Activated T-cell treated with anti-CD3 and anti-CD28 coated beads, Interleukin-2, amount 50 U/mL, for 48 hours (primary cell): ENCODE results near the gene RNASE1.

Experiments
- DNase-seq, 2 experiments: peaks; one replicate each; pipeline ENCODE4 v3.0.0-alpha.2; 2020

The RNASE1 gene

DNA sequence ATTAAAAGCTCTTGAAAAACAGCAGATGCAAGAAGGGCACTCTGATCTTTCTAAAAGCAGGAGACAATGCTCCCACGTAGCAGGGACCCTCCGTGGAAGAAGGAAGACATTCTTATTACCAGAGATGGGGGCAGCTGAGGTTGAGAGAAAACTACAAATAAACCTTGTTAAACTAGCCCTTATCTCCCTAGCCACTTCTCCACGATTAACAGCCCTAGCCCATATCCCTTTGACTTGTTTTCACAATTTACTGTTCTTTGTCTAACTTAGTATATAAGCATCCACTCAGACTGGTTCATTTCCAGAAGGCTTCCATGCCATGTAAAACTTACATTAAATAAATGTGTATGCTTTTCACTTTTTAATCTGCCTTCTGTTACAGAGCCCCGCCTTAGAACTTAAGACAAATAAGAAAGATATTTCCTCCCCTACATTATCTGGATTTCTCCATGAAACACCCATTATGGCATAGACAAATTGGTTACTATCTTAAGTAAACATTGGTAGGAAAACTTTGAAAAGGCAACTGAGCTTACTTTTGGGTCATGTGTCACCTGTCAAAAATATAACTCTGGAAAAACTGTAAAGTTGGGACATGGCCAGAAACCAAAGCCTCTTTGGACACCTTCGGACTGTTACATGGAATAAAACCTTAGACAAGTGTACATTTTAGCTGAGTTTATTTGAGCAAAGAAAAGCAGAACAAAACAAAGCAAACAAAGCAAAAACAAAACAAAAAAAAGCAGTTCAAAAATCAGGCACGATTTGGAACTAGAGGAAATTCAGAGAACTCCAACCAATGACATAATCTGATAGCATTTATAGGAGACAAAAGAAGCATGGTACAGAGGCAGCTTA, 4.9 kb upstream of the RNASE1 start:
- no peak for DNase-seq

DNA sequence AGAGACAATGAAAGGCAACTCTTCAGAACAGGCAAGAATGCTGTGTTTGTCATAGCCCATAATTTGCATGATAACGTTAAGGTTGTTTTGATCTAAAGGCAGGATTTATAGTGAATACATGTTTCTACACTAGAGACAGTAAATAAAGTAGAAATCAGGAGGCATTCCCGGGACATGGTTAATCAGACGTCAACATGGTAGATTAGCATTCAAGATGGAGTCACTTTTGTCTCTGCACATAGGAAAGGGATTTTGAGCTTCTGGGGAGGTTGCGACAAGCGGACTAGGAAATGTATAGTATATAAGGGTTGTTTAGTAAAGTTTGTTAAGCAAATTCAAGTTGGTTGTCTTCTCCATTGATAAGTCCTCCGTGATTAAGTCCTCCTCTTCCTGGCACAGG, 2.8 kb upstream of the RNASE1 start:
- DNase-seq = no peak

DNA sequence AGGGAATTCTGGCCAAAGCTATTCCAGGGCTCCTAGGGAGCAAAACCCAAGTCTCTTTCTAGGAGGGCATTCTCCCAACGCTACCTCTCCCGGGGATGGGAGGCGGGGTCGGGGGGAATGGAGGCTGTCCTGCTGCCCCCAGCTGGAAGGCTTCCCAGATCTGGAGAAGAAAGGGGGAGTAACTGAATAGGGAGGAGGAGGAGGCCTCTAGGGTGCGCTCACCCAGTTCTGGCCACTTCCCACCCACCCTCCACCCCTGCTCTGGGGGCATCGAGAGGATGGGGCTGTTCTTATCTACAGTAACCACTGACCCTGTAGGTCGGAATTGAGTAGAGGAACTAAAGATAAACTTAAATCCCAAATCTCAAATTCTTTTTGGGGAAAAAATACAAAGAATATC, 579 bp upstream of the RNASE1 start:
- no peak for DNase-seq

DNA sequence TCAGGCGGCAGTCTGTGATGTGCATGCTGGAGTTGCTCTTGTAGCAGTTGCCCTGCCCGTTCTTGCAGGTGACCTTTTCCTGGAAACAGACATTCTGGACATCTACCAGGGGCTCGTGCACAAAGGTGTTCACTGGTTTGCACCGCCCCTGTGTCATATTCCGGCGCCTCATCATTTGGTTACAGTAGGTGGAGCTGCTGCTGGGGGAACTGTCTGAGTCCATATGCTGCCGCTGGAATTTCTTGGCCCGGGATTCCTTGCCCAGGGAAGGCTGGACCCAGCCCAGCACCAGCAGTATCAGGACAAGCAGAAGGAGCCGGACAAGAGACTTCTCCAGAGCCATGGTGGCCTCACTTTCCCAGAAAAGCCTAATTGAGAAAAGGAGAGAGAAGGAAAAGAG, 918 bp downstream of the RNASE1 start:
- no peak for DNase-seq

DNA sequence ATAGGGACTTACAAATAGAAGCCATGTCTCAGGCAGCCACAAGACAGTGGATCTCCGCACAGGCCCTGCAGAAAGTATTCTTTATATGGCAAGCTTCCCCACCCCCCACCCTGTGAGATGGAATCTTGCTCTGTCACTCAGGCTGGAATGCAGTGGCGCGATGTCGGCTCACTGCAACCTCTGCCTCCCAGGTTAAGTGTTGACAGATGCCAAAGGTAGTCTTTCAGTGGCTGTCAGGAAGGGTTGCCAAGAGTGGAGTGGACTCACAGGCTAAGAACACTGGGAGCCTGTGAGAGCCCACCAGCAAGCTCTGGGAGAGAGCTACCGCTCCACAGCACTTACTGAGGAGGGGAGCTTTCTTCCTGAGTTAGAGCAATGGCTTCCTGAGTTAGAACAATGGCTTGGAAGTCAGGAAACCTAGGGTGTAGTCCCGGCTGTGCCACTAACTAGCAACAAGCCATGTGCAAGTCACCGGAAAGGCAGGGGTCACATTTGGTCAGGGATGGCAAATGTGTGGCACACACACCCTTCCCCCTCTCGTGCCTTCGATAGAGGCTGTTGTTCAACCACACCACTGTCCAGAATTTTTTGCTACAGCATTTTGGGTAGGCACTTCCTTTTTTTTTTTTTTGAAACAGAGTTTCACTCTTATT, 2.6 kb downstream of the RNASE1 start:
- no peak for DNase-seq

DNA sequence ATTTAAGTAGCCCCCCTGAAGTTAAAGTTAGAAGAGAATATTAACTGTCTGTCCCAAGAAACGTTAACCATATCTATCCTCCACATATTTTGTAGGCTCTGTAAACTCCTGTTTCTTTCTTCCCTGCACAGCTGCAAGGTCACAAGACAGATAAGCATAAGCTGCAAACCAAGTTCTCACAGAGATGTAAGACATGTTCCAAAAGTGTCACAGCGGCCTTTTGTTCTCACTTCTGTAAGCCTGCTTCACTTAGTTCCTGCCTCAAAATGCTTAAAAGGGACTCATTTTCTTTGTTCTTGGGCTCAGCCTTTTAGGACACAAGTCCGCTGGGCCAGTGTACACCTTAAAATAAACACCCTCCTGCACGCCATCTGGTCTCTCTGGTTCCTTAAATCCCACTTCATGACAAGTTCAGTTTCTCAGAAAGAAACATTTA, 3.2 kb downstream of the RNASE1 start:
- DNase-seq = no peak

DNA sequence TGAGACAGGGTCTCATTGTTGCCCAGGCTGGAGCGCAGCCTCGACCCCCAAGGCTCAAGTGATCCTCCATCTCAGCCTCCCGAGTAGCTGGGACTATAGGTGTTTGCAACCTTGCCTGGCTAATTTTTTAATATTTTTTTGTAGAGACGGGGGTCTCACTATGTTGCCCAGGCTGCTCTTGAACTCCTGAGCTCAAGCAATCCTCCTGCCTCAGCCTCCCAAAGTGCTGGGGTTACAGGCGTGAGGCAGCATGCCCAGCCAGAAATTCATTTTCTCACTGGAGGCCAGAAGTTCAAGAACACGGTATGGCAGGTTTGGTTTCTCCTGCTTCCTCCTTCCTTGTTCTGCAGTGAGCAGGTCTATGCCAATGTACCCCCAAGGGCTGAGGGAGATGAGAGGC, 3.7 kb downstream of the RNASE1 start:
- DNase-seq = no peak

DNA sequence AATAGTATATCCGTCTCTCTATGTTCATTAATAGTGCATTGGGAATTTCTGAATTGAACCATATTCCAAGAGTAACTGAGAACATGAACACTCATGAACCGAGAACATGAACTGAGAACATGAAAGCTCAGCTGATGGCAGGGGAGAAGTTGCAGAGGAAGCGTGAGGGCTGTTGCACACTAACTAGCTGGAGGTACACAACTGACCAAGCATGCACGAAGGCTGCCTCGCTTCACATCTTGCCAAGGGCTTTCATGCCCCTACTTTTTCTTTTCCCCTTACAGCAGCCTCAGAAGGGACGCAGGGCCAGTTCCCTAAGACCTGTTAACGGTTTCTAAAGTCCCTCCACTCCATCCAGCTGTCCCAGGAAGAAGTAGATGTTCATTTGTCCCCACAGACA, 4.3 kb downstream of the RNASE1 start:
- DNase-seq = no peak

DNA sequence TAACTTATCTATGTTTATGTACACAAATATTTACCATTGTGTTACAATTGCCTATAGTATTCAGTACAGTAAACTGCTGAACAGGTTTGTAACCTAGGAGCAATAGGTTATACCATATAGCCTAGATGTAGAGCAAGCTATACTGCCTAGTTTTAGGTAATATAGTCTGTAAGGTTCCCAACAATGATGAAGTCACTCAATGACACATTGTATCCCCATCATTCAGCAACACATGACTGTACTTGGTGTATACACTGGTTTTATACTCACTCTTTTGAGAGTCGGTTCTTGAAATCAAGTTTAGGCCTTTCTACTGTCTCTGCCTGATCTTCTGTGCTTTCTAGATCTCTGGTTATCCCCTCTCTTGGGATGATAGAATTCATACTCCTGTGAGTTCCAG, 5.5 kb downstream of the RNASE1 start:
- no peak for DNase-seq

DNA sequence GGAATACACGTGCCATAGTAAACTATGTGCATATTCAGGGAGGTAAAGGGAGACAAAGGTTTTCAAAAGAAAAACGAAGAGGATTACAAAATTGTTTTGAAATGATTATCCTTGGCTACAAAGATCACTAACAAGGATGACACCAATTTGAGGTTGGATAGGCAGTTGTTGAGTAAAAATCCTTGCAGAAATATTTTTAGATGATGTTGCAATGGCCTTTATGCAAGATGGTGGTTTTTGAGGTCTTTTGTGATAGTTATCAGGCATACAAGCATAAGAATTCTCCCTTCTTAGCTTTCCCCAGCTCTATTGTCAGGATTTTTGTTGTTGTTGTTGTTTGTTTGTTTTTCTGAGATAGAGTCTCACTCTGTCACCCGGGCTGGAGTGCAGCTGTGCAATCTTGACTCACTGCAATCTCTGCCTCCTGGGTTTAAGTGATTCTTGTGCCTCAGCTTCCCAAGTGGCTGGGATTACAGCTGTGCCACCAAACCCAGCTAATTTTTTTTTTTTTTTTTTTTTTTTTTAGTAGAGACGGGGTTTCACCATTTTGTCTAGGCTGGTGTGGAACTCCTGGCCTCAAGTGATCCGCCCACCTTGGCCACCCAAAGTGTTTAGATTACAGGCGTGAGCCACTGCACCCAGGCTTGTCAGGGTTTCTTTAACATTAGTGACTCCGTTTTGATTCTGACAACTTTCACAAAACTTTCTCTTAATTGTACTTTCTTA, 7.8 kb downstream of the RNASE1 start:
- no peak for DNase-seq

DNA sequence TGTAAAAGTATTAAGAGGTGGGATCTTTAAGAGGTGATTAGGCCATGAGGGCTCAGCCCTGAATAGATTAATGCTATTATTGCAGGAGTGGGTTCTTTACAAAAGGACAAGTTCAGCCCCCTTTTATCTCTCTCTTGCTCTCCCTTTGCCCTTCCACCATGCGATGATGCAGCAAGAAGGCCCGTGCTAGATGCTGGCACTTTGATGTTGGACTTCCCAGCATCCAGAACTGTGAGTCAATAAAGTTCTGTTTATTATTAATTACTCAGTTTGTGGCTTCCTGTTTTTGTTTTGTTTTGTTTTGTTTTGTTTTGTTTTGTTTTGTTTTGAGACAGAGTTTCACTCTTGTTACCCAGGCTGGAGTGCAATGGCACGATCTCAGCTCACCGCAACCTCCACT, 10.1 kb downstream of the RNASE1 start:
- DNase-seq = no peak

DNA sequence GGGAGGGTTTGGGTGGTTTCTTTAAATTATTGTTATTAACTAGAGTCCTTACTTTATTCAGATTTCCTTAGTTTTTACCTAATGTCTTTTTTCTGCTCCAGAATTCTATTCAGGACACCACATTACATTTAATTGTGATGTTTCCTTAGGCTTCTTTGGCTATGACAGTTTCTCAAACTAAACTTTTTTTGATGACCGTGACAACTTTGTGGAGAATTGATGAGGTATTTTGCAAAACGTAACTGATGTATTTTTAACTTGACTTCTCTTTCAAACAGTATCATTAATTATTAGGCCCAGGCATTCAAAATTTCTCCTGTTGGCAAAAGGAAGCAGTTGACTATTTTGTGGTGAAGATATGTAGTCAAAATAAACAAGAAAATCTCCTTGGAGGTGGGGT, 11.0 kb downstream of the RNASE1 start:
- DNase-seq = no peak

DNA sequence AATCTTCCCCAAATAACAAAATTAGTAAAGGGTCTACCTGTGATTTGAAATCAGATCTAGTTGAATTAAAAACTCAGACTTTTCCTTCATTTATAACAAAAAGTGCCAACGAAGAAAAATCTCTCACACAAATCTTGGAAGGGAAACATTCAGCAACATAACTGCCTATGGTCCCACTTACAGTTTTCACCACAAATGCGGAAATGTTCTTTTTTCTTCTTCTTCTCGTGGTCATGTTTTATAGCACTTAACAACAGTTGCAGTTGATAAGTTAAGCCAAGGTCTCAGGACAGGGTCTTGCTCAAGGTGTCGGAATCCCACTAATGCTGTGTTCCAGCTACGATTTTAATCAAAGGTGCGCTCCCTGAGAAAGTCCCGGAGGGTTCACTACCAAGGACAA, 11.5 kb downstream of the RNASE1 start:
- DNase-seq = no peak

DNA sequence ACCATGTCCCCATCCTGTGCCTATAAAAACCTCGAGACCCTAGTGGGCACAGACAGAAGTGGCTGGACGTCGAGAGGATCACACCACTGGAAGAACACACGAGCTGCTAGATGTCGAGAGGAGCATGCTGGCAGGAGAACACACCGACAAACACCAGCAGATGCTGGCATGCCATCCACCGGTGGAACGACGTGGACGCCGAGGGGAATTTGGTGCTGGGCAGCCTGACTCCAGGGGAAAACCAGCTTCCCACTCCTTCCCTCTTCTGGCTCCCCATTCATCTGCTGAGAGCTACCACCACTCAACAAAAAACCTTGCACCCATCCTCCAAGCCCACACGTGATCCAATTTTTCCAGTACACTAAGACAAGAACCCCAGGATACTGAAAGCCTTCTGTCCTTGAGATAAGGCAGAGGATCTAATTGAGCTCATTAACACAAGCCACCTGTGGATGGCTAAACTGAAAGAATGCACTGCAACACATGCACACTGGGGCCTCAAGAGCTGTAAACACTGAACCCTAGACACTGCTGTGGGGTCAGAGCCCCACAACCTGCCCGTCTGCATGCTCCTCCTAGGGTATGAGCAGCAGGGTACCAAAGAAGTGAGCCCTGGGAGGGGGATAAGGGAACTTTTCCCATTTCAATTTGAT, 12.1 kb downstream of the RNASE1 start:
- DNase-seq = no peak

DNA sequence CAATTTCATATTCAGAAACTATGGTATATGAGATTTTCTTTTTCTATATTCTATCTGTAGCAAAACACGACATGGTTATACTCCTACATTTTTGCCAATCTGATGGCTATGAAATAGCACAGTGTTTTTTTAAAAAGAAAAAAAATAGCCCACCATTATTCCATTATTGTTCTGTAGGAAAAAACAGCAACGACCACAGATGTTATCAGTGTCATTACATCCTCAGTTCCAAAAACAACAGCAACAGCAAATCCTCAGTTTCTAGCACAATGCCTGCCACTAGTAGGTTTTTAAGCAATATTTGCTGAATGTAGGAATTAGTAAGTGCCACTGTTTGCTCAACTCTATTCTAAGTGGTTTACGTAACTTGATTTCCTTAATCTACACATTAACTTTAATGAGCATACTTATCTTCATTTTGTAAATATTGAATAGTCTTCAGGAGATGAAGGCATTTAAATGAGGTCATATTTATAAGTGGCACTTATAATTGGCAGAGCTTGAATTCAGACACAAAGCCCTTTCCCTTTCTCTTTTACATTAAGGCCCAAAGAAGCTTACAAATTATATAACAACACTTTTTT, 13.3 kb downstream of the RNASE1 start:
- DNase-seq = no peak

DNA sequence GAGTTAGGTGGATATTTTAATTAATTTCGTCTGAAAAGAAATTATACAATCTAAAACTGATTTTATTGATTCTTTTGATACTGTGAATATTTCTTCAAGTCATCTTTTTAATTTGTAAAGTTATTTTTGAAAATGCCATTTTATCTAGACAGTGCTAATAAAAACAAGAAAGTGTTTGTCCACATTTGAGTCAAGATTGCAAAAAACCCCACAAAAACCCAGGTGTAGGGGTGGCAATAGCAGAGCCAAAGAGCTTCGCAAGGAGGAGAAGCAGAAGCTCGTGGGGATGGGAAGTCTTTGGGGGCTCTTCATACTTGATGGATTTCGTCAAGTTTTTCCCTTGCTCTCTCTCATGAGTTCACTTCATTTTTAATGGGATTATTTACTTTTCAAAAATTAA, 15.6 kb downstream of the RNASE1 start:
- DNase-seq = no peak

DNA sequence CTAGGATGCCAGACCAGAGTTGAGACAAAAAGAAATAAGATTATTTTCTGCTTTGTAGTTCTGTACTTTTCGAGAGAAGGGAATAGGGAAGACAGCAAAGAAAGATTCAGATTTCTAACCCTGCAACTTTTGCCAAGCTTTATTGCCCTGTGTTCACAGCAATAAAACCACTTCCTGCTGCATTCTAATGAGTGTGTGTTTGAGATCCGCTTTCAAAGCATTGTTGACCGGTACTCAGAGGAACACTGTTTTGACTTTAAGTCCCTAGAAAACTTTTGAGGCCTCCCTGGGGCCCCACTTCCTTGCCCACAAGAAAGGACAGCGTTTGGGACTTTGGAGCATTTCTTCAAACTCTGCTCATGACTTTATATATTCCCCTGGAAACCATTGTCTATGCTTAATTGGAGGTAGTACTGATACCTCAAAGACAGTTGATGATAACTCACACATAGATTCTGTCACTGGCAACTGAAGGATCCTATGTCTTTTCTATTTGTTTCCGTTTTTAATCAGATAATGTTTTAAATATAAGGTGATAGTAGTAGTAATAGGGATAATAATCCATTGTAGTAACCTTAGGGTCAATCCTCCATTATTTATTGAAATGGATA, 20.3 kb downstream of the RNASE1 start:
- peak in 1 of 2 experiments; percentile 22 for DNase-seq

DNA sequence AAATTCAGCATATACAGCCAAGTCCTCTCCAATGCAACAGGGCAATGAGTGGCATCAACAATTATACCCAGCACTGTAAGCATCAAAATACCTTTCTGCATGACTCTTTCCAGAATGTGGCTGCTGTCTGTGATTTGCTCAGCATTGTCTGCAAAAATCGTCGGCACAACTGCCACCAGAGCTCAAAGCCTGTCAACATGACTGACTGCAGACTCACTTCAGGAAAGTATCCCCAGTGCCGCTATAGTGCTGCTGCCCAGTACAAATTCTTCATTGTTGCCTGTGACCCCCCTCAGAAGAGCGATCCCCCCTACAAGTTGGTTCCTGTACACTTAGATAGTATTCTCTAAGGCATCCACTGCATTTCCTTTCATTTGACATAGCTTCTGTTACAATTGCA, 20.8 kb downstream of the RNASE1 start:
- peak; percentile 26 to 28 for DNase-seq

DNA sequence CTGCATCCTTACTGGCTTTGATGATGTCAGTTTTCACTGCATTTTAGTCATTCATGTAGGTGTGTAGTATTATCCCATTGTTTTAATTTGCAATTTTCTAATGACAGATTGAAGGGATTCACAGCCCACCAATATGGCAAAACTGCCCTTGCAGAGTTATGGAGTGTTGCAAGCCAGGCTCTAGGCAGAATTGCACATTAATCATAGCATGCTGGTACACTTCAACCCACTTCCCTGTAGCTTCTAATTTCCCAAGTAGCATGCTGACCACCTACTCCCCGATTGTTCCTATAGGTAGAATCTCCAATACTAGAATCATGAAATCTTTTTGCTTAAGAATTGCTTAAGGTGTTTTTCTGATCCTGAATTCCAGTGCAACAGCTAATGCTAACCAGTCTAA, 26.7 kb downstream of the RNASE1 start:
- no peak for DNase-seq

DNA sequence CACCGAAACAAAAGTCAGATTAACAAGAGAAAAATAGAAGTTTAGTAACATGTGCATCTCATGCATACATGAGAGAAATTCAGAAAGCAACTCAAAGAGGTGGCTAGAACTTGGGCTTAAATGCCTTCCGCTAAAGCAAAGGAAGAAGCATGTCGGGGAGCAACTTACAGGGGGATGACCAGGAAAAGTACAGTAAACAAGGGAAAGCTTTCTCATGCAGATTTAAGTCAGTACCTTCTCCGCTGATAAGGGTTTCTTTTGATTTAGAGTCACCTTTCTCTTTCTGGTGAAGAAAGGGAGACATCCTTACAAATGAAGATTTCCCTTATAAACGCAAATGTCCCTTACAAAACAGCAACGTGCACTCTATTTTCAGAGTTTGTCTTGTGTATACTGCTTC, 27.6 kb downstream of the RNASE1 start:
- no peak for DNase-seq

DNA sequence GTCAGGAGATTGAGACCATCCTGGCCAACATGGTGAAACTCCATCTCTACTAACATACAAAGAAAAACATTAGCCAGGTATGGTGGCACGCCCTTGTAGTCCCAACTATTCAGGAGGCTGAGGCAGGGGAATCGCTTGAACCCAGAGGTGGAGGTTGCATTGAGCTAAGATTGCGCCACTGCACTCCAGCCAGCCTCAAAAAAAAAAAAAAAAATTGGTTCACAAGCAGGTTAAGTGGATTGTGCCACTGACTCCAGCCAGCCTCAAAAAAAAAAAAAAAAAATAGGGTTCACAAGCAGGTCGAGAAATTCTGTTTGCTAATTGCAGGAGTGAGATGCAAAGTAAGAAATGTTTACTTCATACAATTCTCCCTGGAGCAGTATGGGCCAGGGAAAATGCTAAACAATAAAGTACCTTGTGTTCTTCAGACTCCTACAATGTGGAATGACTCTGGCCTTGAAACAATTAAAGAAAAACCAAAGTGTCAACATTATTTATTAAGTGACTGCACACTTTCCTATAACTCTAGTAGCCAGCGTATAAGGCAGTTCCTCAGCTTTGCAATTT, 28.3 kb downstream of the RNASE1 start:
- no peak for DNase-seq

DNA sequence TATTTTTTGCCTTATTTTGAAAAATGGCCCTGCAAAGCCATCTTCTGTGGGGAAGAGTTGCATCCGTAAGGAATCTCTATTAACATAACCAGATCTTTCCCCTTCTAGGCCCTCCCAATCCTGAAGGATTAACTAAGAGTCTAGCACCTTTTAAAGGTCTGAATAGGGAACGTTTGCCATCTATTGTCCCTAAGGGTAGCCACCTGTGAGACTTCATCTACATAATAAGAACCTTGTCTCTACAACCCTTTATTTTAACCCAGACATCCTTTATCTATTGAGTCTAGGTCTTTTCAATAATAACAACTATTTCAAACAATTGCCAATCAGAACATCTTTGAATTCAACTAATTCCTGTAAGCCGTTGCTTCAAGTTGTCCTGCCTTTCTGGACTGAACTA, 30.0 kb downstream of the RNASE1 start:
- no peak for DNase-seq
